ENCODE data around the gene RASA2. TPM values are rescaled to one million over a fixed set of nuclear protein-coding genes. Genes with fewer than 3 reads are reported as not detected.

RASA2 gene
- total and polyA plus RNA-seq, 10 of the 15 experiments (the other 5 are each of a cell fraction or from before 2014, with no cell fraction given), result 1.9 to 9.4 (median 7.2) TPM

- TF ChIP-seq ELK1 (IDR thresholded peaks at IDR 0.05; ENCODE audit: low read depth, low read length), result no peak
- no peak for TF ChIP-seq EGR1 (IDR thresholded peaks at IDR 0.05; ENCODE audit: borderline replicate concordance in 1 of 2, low read depth in 2 of 2, low read length in 2 of 2)
- TF ChIP-seq, protein P1, sequence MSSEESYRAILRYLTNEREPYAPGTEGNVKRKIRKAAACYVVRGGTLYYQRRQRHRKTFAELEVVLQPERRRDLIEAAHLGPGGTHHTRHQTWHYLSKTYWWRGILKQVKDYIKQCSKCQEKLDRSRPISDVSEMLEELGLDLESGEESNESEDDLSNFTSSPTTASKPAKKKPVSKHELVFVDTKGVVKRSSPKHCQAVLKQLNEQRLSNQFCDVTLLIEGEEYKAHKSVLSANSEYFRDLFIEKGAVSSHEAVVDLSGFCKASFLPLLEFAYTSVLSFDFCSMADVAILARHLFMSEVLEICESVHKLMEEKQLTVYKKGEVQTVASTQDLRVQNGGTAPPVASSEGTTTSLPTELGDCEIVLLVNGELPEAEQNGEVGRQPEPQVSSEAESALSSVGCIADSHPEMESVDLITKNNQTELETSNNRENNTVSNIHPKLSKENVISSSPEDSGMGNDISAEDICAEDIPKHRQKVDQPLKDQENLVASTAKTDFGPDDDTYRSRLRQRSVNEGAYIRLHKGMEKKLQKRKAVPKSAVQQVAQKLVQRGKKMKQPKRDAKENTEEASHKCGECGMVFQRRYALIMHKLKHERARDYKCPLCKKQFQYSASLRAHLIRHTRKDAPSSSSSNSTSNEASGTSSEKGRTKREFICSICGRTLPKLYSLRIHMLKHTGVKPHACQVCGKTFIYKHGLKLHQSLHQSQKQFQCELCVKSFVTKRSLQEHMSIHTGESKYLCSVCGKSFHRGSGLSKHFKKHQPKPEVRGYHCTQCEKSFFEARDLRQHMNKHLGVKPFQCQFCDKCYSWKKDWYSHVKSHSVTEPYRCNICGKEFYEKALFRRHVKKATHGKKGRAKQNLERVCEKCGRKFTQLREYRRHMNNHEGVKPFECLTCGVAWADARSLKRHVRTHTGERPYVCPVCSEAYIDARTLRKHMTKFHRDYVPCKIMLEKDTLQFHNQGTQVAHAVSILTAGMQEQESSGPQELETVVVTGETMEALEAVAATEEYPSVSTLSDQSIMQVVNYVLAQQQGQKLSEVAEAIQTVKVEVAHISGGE (CRISPR knock-in tag; IDR thresholded peaks at IDR 0.05), result no peak
- TF ChIP-seq PRDM15 (CRISPR knock-in tag; IDR thresholded peaks at IDR 0.05), result no peak
These were observed 167.0 kb downstream of the RASA2 start (continued) for GRCh38 chr3:141653847-141654246.

Measured in GM12878 (cell line).